Epithelial cell of esophagus (primary cell): ENCODE measurements around the gene KLK13.

ENCODE experiments used
- DNase-seq: peaks from one replicate; pipeline ENCODE4 v3.0.0; 2010; ENCODE audit warnings: low read depth
- H3K4me3 ChIP-seq: 2 replicates; pipeline ENCODE4 v1.5.1; 2011; ENCODE audit warnings: mild to moderate bottlenecking, low read length, control low read depth
- TF ChIP-seq, protein P1 (sequence below): IDR thresholded peaks from 2 replicates; pipeline ENCODE4 v1.5.1; 2011; ENCODE audit warnings: low read depth, mild to moderate bottlenecking, low read length, control low read depth, inconsistent platforms; ENCODE audit not compliant: insufficient read depth; ENCODE audit errors: missing control alignments

The KLK13 gene

DNA sequence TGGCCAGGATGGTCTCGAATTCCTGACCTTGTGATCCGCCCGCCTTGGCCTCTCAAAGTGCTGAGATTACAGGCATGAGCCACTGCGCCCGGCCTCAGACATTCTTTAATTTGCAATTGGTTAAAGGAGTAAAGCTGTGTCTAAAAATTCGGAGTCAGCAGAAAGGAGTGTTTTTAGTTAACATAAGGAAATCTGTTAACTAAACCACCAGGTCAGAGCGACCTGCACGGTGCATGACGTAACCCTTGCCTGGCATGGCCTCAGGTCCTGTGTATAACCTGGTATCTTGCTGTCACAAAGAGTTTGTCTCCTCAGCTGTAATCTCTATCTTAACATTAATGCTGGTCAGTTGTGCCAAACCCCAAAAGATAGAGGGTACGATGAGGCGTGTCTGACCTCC, 20.6 kb downstream of the KLK13 start:
- TF ChIP-seq, protein P1, sequence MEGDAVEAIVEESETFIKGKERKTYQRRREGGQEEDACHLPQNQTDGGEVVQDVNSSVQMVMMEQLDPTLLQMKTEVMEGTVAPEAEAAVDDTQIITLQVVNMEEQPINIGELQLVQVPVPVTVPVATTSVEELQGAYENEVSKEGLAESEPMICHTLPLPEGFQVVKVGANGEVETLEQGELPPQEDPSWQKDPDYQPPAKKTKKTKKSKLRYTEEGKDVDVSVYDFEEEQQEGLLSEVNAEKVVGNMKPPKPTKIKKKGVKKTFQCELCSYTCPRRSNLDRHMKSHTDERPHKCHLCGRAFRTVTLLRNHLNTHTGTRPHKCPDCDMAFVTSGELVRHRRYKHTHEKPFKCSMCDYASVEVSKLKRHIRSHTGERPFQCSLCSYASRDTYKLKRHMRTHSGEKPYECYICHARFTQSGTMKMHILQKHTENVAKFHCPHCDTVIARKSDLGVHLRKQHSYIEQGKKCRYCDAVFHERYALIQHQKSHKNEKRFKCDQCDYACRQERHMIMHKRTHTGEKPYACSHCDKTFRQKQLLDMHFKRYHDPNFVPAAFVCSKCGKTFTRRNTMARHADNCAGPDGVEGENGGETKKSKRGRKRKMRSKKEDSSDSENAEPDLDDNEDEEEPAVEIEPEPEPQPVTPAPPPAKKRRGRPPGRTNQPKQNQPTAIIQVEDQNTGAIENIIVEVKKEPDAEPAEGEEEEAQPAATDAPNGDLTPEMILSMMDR = no peak

DNA sequence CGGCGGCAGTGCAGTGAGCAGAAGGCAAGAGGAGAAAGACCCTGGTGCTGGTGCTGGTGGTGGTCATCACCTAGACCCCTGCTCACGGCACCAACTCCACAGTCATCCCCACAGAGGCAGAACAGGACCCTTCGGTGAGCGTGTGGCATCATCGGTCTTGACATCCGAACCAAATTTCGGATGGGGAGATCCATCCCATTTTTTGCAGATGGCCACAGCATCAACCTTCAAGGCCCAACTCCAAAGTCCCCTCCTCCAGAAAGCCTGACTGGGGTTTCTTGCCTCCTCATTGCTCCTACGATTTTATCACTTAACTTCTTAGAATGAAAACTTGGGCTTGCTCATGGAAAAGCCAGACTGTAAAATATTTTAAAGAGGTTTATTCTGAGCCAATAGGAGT, 21.4 kb downstream of the KLK13 start:
- no peak for DNase-seq
- TF ChIP-seq, protein P1 = no peak
- H3K4me3 ChIP-seq = no peak overlapping the region

More for the DNA sequence above, 20.6 kb downstream of the KLK13 start:
- no peak for DNase-seq
- H3K4me3 ChIP-seq = no peak overlapping the region

DNA sequence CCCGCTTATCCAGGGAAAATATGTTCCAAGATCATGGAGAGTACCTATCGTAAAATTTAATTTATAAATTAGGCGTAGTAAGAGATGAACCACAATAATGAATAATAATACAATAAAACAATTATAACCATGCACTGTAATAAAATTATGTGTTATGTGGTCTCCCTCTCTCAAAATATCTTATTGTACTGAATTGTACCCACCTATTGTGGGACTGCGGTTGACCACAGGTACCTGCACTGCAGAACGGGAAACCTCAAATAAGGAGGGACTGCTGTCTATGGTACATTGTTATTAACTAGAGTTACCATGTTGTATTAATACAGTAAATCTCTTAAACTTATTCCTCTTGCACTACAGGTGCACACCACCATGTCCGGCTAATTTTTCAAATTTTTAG, 24.7 kb downstream of the KLK13 start:
- no peak overlapping the region for H3K4me3 ChIP-seq
- TF ChIP-seq, protein P1 = no peak
- no peak for DNase-seq

GRCh38 chr19:51036519-51036918, 28.4 kb downstream of the KLK13 start:
- TF ChIP-seq, protein P1 = no peak
- H3K4me3 ChIP-seq = no peak overlapping the region
- DNase-seq = no peak

GRCh38 chr19:51034704-51035103, 30.2 kb downstream of the KLK13 start, which contains the start of gene KLK12:
KLK12 (minus strand) TSS chr19:51035002; CDS start chr19:51034621, 381 bp downstream.
- no peak within 1 kb of the TSS for H3K4me3 ChIP-seq
- no peak for DNase-seq
- TF ChIP-seq, protein P1 = no peak

DNA sequence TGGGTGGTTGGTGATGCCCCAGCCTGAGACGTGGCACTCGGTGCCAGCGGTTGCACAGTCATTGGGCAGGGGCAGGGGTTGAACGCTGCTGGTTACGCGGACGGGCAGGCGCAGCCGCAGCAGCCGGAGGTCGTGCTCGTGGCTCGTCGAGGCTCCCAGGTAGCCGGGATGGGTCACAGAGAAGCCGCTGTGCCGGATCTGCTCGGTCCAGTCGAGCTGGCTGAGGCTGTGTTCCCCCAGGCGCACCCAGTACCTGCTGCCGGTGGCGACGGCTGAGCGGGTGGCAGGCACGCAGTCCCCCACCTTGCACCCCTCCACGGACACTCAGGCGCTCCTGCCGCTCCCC, 33.0 kb downstream of the KLK13 start:
- TF ChIP-seq, protein P1 = no peak
- no peak for DNase-seq
- H3K4me3 ChIP-seq = no peak overlapping the region

- TF ChIP-seq, protein P1 = no peak
- DNase-seq = no peak
- H3K4me3 ChIP-seq = no peak overlapping the region
Measured at GRCh38 chr19:51031220-51031879, 33.5 kb downstream of the KLK13 start.
